WTC11 (cell line): ENCODE results near the gene BMP7. TPM values are rescaled to one million over a fixed set of nuclear protein-coding genes. Genes with fewer than 3 reads are reported as not detected.

Source experiments
- ATAC-seq: fragments of 200-7000 bp; cut with Tn5 transposase; 2 replicates; pipeline ENCODE4 v1.10.0; 2021; ENCODE audit warnings: mild to moderate bottlenecking, moderate library complexity
- CTCF ChIA-PET: fragments of 300-600 bp; sonication (Branson Sonifier 250); formaldehyde crosslinking; loops from one replicate; lab custom pipeline; 2021; ENCODE audit warnings: antibody characterized with exemption; lab: Charles Lee
- POLR2A ChIA-PET: fragments of 350-600 bp; sonication (Branson Sonifier 250); formaldehyde crosslinking; loops from one replicate; lab custom pipeline; 2021; ENCODE audit warnings: antibody characterized with exemption; lab: Charles Lee
- DNase-seq: peaks from one replicate; pipeline ENCODE4 v3.0.0; 2021; ENCODE audit warnings: low spot score
- H3K27ac Mint-ChIP-seq: 2 replicates; pipeline ENCODE4 v1.8.0; 2021; ENCODE audit warnings: mixed read lengths
- H3K27me3 Mint-ChIP-seq: 2 replicates; pipeline ENCODE4 v1.8.0; 2021; ENCODE audit warnings: low read depth, mild to moderate bottlenecking, moderate library complexity, mixed read lengths
- H3K36me3 Mint-ChIP-seq: 2 replicates; pipeline ENCODE4 v1.8.0; 2021; ENCODE audit warnings: mixed read lengths
- H3K4me1 Mint-ChIP-seq: 2 replicates; pipeline ENCODE4 v1.8.0; 2022; ENCODE audit warnings: mixed read lengths
- H3K4me3 Mint-ChIP-seq: 2 replicates; pipeline ENCODE4 v1.8.0; 2021; ENCODE audit warnings: mild to moderate bottlenecking, moderate library complexity, mixed read lengths
- H3K9me3 Mint-ChIP-seq: 2 replicates; pipeline ENCODE4 v1.8.0; 2021; ENCODE audit warnings: mixed read lengths
- CTCF ChIP-seq: fragments of 200-600 bp; IDR thresholded peaks from 2 replicates; pipeline ENCODE4 v1.8.0; 2022; ENCODE audit warnings: antibody characterized with exemption
- FOXK1 ChIP-seq: sonication (generic); formaldehyde crosslinking; IDR thresholded peaks from 2 replicates; pipeline ENCODE4 v1.8.0; 2022; ENCODE audit warnings: mild to moderate bottlenecking, moderate library complexity, missing genetic modification reagents
- FOXP1 ChIP-seq: sonication (generic); formaldehyde crosslinking; IDR thresholded peaks from 2 replicates; pipeline ENCODE4 v1.8.0; 2022; ENCODE audit warnings: missing genetic modification reagents, mild to moderate bottlenecking, moderate library complexity, borderline replicate concordance
- JUN ChIP-seq: sonication (generic); formaldehyde crosslinking; IDR thresholded peaks from 2 replicates; pipeline ENCODE4 v1.8.0; 2023; ENCODE audit warnings: mild to moderate bottlenecking, missing genetic modification reagents
- MAX ChIP-seq: sonication (generic); formaldehyde crosslinking; IDR thresholded peaks from 2 replicates; pipeline ENCODE4 v1.8.0; 2022; ENCODE audit warnings: mild to moderate bottlenecking, missing genetic modification reagents
- MYBL2 ChIP-seq: sonication (generic); formaldehyde crosslinking; IDR thresholded peaks from 2 replicates; pipeline ENCODE4 v1.8.1; 2023; ENCODE audit warnings: mild to moderate bottlenecking, moderate library complexity, missing genetic modification reagents
- NFATC4 ChIP-seq: fragments of 250-450 bp; sonication (Bioruptor Pico); IDR thresholded peaks from 2 replicates; pipeline ENCODE4 v1.9.0; 2021; ENCODE audit warnings: mild to moderate bottlenecking
- NFE2L1 ChIP-seq: sonication (generic); formaldehyde crosslinking; IDR thresholded peaks from 2 replicates; pipeline ENCODE4 v1.8.1; 2023; ENCODE audit warnings: missing genetic modification reagents
- NR2C2 ChIP-seq: sonication (generic); formaldehyde crosslinking; IDR thresholded peaks from 2 replicates; pipeline ENCODE4 v1.8.0; 2022; ENCODE audit warnings: mild to moderate bottlenecking, missing genetic modification reagents
- RORB ChIP-seq: fragments of 250-450 bp; sonication (Bioruptor Pico); IDR thresholded peaks from 2 replicates; pipeline ENCODE4 v1.9.0; 2021; ENCODE audit warnings: mild to moderate bottlenecking
- TEAD1 ChIP-seq: sonication (generic); formaldehyde crosslinking; IDR thresholded peaks from 2 replicates; pipeline ENCODE4 v1.8.0; 2022; ENCODE audit warnings: mild to moderate bottlenecking, missing genetic modification reagents
- USF2 ChIP-seq: sonication (generic); formaldehyde crosslinking; IDR thresholded peaks from 2 replicates; pipeline ENCODE4 v1.8.1; 2023; ENCODE audit warnings: mild to moderate bottlenecking, missing genetic modification reagents, moderate library complexity
- ZBTB21 ChIP-seq: sonication (generic); formaldehyde crosslinking; IDR thresholded peaks from 2 replicates; pipeline ENCODE4 v1.8.1; 2023; ENCODE audit warnings: mild to moderate bottlenecking, missing genetic modification reagents, borderline replicate concordance
- ZBTB43 ChIP-seq: sonication (generic); formaldehyde crosslinking; IDR thresholded peaks from 2 replicates; pipeline ENCODE4 v1.8.1; 2023; ENCODE audit warnings: mild to moderate bottlenecking, missing genetic modification reagents
- ZNF219 ChIP-seq: sonication (generic); formaldehyde crosslinking; IDR thresholded peaks from 2 replicates; pipeline ENCODE4 v1.8.0; 2023; ENCODE audit warnings: missing genetic modification reagents, mild to moderate bottlenecking, borderline replicate concordance
- ZNF281 ChIP-seq: sonication (generic); formaldehyde crosslinking; IDR thresholded peaks from 2 replicates; pipeline ENCODE4 v1.8.0; 2023; ENCODE audit warnings: mild to moderate bottlenecking, missing genetic modification reagents
- ZSCAN18 ChIP-seq: fragments of 250-450 bp; sonication (Bioruptor Pico); IDR thresholded peaks from 2 replicates; pipeline ENCODE4 v2.1.2; 2022; ENCODE audit warnings: mild to moderate bottlenecking, moderate library complexity
- total RNA-seq: library from RNA; stranded (reverse); gene quantifications from 3 replicates; pipeline ENCODE4 v1.2.3, GENCODE V29; 2021

Gene BMP7
- total RNA-seq, 1 experiment from 2014 or later = 40.7 TPM

GRCh38 chr20:57261457-57262251 is 4.8 kb downstream of the BMP7 start:
- H3K4me3 Mint-ChIP-seq = peak overlapping the region; percentile 85
- ChIA-PET POLR2A (interaction anchor here (0.6 to 1.0 kb wide), 2 partner anchors 8 to 25 kb away, joined by 3 to 4 read pairs; no protein-coding TSS in a partner anchor), CTCF (interaction anchor here (1.0 to 2.9 kb wide), 14 partner anchors 14 to 266 kb away, joined by 3 to 12 read pairs (median 6); partner anchors contain the start of gene SPO11)
- no peak for ATAC-seq
- DNase-seq = no peak
- no peaks in the 10 kb centered on the region for H3K9me3 Mint-ChIP-seq
- peak overlapping the region; percentile 83 for H3K27ac Mint-ChIP-seq
- H3K36me3 Mint-ChIP-seq = no peaks in the 10 kb centered on the region
- H3K4me1 Mint-ChIP-seq = peaks cover 74% of the 10 kb centered on the region
- TF ChIP-seq FOXK1 (no peak), ZBTB21 (CRISPR knock-in tag) (no peak), NR2C2 (no peak)
- peaks cover 69% of the 10 kb centered on the region for H3K27me3 Mint-ChIP-seq

GRCh38 chr20:57260934-57261333 is 5.5 kb downstream of the BMP7 start:
- ChIA-PET POLR2A (no interaction called here), CTCF (interaction anchor here (1.0 to 2.9 kb wide), 8 partner anchors 13 to 171 kb away, joined by 3 to 9 read pairs (median 6); partner anchors contain the start of gene SPO11)
- Mint-ChIP-seq H3K27ac (peak overlapping the region; percentile 51), H3K27me3 (peaks cover 69% of the 10 kb centered on the region), H3K36me3 (no peaks in the 10 kb centered on the region), H3K9me3 (no peaks in the 10 kb centered on the region), H3K4me3 (peak overlapping the region; percentile 27), H3K4me1 (peaks cover 80% of the 10 kb centered on the region)
- TF ChIP-seq USF2 (CRISPR knock-in tag) (0 out of 2 replicates have a peak, but pooled peaks have one; percentile 15), NFATC4 (no peak)
- no peak for DNase-seq
- ATAC-seq = no peak

GRCh38 chr20:57259938-57260921 is 6.2 kb downstream of the BMP7 start:
- POLR2A ChIA-PET = no interaction called here
- TF ChIP-seq ZNF281 (no peak), RORB (no peak), ZBTB43 (CRISPR knock-in tag) (no peak), TEAD1 (CRISPR knock-in tag) (no peak), NFE2L1 (CRISPR knock-in tag) (no peak), USF2 (CRISPR knock-in tag) (no peak), FOXP1 (no peak), MAX (CRISPR knock-in tag) (no peak), JUN (no peak), ZSCAN18 (CRISPR knock-in tag) (no peak), ZNF219 (CRISPR knock-in tag) (no peak), MYBL2 (CRISPR knock-in tag) (no peak), CTCF (no peak)
- peaks cover 62% of the 10 kb centered on the region for H3K27me3 Mint-ChIP-seq
- DNase-seq = no peak
- CTCF ChIA-PET = interaction anchor here (0.8 to 2.0 kb wide), 6 partner anchors 16 to 168 kb away, joined by 3 to 6 read pairs (median 4); partner anchors contain the start of gene SPO11
- H3K27ac Mint-ChIP-seq = peak overlapping the region; percentile 13
- peak overlapping the region; percentile 27 for H3K4me3 Mint-ChIP-seq
- 0 out of 2 replicates have a peak, but pooled peaks cover 2% of the 10 kb centered on the region for H3K36me3 Mint-ChIP-seq
- no peaks in the 10 kb centered on the region for H3K9me3 Mint-ChIP-seq
- no peak for ATAC-seq
- peaks cover 86% of the 10 kb centered on the region for H3K4me1 Mint-ChIP-seq
